ENCODE measurements around the gene BBS9.
"Not testable (repeated sequence)": the region's sequence is repeated elsewhere in the genome, so short reads cannot be mapped to it uniquely, and the experiment has no call there.

The BBS9 gene

DNA sequence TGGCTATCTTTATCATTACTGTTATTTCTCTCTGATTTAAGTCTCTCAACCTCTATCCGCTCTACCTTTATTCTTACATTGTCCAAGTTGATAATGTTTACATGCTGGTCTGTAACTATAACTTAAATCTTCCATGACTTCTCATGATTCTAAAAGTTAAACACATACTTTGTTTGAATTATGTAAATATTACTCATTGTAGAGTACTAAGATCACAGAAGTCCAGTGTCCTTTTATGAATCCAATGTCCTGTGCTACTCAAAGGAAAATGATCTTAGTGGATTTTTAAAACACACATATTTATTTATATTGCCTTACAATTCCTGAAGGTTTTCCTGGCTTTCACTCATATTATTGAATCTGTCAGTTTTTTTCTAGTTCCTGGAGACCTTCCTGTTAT lies 70.9 kb downstream of the BBS9 start:
- no peak for DNase-seq

- DNase-seq, result no peak
Measured at GRCh38 chr7:33201821-33202220, 72.5 kb downstream of the BBS9 start.

- DNase-seq, result no peak
Measured at GRCh38 chr7:33210958-33211357, 81.6 kb downstream of the BBS9 start.

DNA sequence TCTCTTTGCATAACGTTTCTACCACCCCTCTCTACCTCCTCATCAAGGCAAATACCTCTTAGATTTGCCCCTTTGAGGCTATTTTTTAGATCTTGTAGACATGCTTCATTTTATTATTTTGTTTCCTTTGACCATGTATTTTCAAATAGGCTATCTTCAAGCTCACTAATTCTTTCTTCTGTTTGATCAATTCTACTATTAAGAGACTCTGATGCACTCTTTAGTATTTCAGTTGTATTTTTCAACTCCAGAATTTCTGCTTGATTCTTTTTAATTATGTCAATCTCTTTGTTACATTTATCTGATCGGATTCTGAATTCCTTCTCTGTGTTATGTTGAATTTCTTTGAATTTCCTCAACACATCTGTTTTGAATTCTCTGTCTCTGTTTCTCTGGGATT lies 82.8 kb downstream of the BBS9 start:
- no peak for DNase-seq

GRCh38 chr7:33215992-33216391 lies 86.6 kb downstream of the BBS9 start:
- DNase-seq, result no peak

DNA sequence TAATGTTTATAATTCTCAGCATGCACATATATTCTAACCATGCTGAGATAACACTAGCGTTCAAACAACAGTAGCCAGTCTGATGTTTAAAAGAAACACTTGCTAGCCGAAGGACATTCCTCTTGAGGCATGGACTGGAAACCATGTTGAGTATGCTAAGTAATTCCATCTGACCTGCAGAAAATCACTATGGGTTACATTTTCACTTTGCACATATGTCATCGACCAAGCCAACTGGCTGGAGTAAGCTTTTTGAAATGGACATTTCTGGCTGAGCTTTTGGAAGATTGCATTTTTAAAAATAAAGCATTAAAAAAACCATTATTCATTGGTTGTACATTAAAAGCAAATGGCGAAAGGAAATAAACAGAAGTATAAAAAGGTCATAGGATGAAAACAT lies 88.2 kb downstream of the BBS9 start:
- DNase-seq, result no peak

DNA sequence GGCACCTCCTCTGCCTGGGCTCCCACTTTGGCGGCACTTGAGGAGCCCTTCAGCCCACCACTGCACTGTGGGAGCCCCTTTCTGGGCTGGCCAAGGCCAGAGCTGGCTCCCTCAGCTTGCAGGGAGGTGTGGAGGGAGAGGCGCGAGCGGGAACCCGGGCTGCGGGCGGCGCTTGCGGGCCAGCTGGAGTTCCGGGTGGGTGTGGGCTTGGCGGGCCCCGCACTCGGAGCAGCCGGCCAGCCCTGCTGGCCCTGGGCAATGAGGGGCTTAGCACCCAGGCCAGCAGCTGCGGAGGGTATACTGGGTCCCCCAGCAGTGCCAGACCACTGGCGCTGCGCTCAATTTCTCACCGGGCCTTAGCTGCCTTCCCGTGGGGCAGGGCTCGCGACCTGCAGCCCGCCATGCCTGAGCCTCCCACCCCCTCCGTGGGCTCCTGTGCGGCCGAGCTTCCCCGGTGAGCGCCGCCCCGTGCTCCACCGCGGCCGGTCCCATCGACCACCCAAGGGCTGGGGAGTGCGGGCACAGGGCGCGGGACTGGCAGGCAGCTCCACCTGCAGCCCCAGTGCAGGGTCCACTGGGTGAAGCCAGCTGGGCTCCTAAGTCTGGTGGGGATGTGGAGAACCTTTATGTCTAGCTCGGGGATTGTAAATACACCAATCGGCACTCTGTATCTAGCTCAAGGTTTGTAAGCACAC lies 89.6 kb downstream of the BBS9 start:
- not testable (repeated sequence) for DNase-seq

DNA sequence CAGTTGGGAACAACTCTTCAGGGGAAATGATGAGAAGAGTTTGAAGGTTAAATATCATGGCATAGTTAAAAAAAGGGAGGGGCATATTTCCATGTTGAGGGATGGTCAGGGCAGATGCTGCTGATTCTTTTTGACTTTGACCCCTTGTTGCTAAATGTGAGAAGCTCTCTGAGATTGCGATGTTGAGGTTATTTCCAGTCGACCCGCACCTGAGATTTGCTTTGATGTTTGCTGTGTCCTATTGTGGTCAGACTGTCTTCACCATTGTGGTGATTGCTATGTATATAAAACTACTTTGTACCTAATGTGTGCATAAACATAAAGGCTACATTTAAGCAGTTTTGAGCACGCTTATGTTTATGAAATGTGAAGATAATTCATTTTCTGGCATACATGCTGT lies 90.9 kb downstream of the BBS9 start:
- no peak for DNase-seq

GRCh38 chr7:33221390-33221789 lies 92.0 kb downstream of the BBS9 start:
- no peak for DNase-seq

GRCh38 chr7:33232632-33233145 lies 103.3 kb downstream of the BBS9 start:
- DNase-seq, result no peak

- DNase-seq, result no peak
Measured at GRCh38 chr7:33233659-33234058, 104.3 kb downstream of the BBS9 start.

- DNase-seq, result no peak
Measured at GRCh38 chr7:33237036-33237435, 107.7 kb downstream of the BBS9 start.

DNA sequence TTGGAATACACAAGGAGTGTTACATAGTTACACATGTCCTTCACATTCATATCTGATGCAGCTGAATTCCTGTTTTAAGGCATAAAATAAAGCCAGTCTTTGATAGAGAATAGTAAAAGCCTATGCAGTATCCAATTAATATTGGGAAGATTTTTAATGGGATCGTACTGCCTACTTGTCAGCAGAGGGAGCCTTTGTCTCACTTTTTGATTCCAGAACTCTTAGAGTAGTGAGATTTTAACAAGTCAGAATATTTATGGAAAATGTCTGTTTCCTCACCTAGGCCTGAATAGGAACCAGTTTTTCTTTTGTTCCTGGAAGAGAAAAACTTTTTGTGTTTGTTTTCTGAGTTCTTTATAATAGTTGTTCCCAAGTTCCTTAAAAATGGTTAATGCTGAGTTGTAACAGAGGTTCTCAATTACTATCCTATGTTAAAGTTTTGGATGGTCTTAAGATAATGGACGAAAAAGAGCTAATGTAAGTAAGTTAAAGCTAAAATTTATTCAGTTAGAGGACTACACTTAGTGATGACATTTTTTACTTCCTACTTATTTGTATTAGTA lies 114.0 kb downstream of the BBS9 start:
- peak; percentile 36 for DNase-seq

DNA sequence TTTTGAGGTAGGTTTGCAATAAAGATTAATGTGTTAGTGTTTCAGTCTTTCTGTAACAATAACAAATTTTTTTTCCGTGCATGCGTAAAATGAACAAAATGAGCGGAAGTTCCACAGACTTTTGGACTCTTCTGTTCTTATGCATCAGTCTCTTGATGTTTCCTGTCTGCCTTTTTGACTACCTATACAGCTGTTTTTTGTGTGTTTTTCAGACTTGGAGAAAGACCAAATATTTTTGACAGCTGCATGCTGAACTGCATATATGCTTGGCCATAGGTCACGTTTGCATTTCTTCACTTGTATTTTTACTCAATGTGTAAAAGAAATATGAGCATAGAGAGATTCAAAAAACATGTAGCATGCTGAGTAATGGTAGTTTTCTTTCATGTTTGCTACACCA lies 119.3 kb downstream of the BBS9 start:
- no peak for DNase-seq

DNA sequence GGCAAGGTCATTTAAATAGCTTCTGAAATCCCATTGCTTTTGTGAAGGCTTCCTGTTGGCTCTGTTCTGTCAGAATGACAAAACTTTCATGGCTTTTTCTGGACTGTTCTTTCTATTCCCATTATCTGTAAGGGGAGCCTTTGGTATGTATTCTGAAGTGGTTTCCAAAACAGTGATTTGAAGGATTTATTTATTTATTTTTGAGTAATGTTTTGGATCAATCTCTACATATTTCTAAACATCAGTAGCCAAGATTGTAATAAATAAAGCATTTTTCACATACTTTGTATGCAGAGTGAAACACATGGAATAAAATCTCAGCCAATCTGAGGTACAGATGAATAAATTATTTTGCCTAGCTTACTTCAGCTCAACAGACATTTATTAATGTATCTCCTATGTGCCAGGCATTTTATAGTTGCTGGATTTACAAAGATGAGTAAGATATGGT lies 121.1 kb downstream of the BBS9 start:
- peak; percentile 21 for DNase-seq

DNA sequence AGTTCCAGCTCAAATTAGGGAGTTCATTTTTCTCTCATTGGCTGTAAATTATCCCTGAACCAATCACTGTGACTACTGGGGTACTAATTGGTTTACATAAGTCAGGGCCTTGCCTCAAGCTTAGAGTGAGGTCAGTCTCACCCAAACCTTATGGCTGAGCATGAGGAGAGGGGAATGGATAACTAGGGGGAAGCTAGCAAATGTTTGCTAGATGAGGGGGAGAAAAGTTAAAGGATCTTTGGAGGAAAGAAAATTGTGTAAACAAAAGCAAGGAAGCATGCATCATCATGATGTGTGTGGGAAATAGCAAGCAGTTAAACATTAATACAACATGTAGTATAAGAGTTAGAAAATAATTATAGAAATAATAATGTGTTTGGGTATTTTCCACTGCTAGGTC lies 121.9 kb downstream of the BBS9 start:
- no peak for DNase-seq

- no peak for DNase-seq
Measured at GRCh38 chr7:33258491-33258951, 129.2 kb downstream of the BBS9 start.

GRCh38 chr7:33261585-33261984 lies 132.2 kb downstream of the BBS9 start:
- DNase-seq, result no peak

- DNase-seq, result no peak
Measured at GRCh38 chr7:33262476-33262875, 133.1 kb downstream of the BBS9 start.

DNA sequence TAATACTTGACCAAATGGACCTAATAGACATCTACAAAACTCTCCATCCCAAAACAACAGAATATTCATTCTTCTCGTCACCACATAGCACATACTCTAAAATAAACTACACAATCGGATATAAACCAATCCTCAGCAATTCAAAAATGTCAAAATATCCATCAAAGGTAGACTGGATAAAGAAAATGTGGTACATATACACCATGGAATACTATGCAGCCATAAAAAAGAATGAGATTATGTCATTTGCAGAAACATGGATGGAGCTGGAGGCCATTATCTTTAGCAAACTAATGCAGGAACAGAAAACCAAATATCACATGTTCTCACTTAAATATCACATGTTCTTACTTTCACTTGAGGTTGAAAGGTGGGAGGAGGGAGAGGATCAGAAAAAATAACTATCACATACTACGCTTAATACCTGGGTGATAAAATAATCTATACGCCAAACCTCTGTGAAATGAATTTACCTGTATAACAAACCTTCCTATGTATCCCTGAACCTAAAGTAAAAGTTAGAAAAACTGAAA lies 142.5 kb downstream of the BBS9 start:
- not testable (repeated sequence) for DNase-seq

DNA sequence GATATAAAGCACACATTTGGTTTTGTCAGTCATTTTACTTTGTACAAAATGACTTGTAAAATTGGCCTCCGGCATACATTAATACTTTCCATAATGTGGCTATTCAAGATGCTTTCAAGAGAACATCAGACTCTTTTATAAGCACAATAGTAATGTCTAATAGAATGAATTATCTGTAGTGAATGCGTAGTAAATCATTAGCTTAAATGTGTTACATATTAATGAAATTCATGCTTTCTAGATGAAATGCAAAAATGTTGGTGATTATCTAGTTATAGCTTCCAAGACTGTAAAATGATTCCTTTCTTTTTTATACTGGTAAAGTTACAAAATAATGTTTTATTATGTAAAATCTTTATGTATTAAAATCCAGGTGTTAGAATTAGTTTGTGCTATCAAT lies 144.0 kb downstream of the BBS9 start:
- no peak for DNase-seq

DNA sequence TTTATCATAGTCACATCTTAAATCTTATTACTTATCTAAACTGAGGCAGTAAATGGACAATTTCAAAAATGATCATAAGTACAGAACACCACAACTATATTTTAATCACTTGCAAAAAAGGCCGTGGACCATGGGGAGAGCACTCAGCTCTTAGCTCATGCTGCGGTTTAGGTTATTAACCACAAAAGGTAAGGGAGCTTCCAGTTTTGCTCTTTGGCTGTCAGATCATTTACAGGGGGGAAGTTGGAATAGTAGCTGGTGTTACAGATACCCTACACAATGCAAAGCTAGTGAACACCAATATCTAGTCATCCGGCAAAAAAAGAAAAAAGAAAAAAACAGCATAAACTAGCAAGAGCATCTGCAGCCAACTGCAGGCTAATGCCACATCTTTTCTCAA lies 147.0 kb downstream of the BBS9 start:
- no peak for DNase-seq

GRCh38 chr7:33276729-33277128 lies 147.4 kb downstream of the BBS9 start:
- no peak for DNase-seq

GRCh38 chr7:33278095-33278494 lies 148.7 kb downstream of the BBS9 start:
- DNase-seq, result no peak
